HG02840 (cell line): Measurements from ENCODE around the gene BACE1.

Experiments
- ATAC-seq: cut with Tn5 transposase; IDR thresholded peaks from one replicate; pipeline ENCODE4 v1.9.1; 2021; ENCODE audit warnings: mild to moderate bottlenecking, moderate library complexity, moderate number of reproducible peaks; ENCODE audit not compliant: unreplicated experiment, low FRiP score

BACE1 gene

DNA sequence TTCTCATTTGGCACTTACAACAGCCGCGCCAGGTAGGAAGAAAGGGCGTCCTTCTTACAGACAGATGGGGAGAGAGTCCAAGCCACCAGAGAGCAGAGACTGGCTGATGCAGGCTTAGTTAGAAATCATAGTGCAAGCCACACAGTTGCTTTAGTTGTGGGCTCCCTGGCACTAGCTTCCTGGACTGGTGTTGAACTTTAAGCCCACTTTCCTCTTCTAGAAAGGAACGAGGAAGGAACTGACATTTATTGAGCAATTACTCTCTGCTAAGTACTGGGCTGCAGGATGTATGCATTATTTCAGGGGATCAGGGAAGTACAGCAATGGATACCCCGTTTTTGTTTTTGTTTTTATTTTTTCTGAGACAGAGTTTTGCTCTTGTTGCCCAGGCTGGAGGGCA lies 3.0 kb downstream of the BACE1 start:
- no peak for ATAC-seq

DNA sequence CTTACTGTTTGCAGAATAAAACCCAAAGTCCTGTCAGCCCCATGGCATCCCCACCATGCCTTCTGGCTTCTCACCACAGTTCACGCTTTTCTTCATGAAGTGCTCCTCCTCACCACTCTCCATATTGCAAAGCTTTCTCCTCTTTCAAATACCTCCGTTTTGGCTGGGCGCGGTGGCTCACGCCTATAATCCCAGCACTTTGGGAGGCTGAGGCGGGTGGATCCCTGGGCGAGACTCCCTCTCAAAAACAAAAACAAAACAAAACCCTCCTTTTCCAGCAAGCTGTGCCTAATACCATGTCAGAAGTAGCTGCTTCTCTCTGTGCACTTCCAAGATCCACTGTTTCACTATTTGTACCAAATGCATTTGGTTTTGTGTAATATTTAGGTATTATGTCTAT lies 6.7 kb downstream of the BACE1 start:
- no peak for ATAC-seq

DNA sequence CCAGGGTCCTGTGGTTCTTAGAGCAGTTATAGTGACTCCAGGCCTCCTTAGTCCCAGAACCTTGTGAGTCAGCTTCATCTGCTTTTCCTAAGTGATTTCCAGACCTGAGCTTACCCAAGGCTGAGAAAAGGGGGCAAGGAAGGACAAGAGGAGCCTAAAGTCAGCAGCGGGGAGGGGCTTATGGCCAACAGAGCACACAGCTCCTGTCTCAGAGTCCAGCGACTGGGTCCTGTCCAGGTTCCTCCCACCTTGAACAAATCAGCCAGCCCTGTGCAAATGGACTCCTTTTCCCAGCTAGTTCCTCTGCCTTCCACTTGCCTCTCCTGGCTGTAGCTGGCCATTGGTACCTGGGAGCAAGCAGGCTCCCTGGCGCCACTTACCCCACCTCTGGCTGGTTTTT lies 10.9 kb downstream of the BACE1 start:
- no peak for ATAC-seq

DNA sequence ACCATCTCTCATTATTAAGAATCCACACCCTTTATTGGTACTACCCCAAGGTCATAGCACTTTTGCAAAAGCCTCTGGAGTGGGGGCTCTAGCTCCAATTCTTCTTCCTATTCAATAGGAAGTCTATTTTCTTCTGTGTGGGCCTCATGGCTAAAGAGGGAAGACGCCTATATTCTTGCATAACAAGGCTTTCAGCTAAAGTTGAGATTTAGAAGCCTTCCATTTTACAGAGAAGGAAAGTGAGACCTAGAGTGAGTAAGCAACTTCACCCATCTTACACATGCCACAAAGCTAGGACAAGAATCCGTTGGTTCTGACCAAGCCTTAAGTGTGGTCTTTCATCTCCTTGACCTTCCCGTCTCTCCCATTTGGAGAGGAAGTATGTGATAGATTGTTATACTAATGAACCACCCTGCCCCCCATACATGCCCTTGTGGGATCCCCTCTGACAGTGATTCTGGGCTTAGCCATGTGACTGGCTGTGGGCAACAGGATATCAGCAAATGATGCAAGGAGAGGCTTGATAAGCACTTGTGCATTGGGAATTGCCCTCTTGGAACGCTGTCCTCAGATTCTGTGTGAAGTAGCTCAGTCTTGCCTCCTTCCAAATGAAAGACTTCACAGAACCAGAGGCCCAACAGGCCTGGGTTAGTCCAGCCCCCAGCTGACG lies 12.3 kb downstream of the BACE1 start:
- no peak for ATAC-seq

DNA sequence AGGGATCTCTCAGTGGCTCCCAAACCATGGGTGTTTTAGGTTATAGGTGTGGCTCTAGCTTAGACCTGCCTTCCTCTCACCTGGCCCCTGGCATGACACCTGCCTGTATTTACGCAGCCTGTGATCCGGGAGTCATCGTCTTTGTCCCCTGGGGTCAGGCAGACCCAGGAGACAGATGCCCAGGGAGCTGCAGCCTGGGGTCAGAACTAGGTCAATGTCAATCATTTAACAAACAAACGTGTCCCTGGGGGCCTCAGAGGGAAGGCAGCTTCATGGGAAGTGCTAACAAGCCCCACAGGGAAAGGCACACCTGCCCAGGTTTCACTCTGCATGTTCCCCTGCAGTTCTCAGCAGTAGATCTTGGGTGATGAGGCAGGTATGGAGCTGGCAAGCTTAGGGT lies 13.0 kb downstream of the BACE1 start:
- ATAC-seq: no peak

DNA sequence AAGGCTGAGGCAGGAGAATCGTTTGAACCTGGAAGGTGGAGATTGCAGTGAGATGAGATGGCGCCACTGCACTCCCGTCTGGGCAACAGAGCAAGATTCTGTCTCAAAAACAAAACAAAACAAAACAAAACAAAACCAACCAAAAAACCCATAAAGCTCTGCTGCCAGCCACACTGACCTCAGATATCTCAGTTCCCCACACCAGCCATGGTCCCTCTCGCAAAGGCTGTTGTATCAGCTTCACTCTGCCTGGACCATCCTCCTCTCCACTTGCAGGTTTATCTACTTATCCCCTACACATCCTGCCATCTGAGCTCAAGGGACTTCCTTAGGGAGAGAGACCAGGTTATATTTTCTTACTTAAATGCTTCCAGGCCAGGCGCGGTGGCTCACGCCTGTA lies 13.8 kb downstream of the BACE1 start:
- no peak for ATAC-seq

- ATAC-seq: no peak
Observed at GRCh38 chr11:117300773-117301172, 15.3 kb downstream of the BACE1 start.

- no peak for ATAC-seq
Observed at GRCh38 chr11:117300283-117300663, 15.8 kb downstream of the BACE1 start.

GRCh38 chr11:117299351-117300282 lies 16.4 kb downstream of the BACE1 start:
- ATAC-seq: no peak

GRCh38 chr11:117298195-117298594 lies 17.9 kb downstream of the BACE1 start:
- no peak for ATAC-seq

- ATAC-seq: no peak
Observed at GRCh38 chr11:117296881-117297280, 19.2 kb downstream of the BACE1 start.

GRCh38 chr11:117295438-117296137 lies 20.5 kb downstream of the BACE1 start:
- ATAC-seq: no peak

GRCh38 chr11:117292616-117293015 lies 23.4 kb downstream of the BACE1 start:
- no peak for ATAC-seq

DNA sequence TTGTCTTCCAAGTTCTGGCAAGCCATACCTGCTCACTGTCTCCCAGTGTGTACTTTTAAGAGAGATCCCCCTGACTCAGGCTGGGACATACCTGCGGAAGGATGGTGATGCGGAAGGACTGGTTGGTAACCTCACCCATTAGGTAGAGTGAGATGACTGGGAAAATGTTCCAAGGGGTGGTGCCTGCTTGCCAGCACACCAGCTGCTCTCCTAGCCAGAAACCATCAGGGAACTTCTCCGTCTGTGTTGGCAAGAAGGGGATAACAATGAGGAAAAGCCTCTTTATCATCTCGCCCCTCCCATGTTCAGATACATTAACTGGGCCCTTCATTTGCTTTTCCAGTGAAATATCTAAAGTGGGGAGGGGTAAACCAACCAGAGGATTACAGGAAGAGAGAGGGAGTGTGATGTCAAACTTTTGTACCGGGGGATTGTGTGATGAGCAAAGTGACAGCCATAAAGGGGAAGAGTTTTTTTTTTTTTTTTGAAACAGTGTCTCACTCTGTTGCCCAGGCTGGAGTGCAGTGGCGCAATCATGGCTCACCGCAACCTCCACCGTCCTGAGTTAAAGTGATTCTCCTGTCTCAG lies 25.2 kb downstream of the BACE1 start, which contains the start of gene BACE1-AS:
Gene BACE1-AS (plus strand): TSS at position 538 of the 588 bp plus-strand sequence.
- ATAC-seq: no peak

GRCh38 chr11:117289795-117290194 lies 26.3 kb downstream of the BACE1 start:
- ATAC-seq: no peak

DNA sequence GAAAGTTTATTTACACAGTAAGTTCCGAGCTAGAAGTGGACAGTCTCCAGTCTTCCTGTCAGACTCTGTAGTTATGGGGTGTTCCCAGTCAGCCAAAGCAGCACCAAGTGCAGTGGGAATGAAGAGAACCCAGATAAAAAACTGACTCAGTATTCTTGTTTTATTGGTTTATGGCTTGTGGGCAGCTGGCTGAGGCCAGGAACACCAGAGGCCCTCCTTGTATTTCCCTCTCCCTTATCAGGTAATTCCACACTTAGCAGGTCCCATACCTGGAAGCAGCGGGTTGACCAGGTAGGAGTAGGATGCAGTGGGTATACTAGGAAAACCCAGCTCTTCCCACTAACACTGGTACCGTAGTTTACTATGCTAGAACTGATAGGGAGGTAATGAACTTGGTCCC lies 28.4 kb downstream of the BACE1 start:
- no peak for ATAC-seq

- ATAC-seq: no peak
Observed at GRCh38 chr11:117286588-117286987, 29.5 kb downstream of the BACE1 start.

DNA sequence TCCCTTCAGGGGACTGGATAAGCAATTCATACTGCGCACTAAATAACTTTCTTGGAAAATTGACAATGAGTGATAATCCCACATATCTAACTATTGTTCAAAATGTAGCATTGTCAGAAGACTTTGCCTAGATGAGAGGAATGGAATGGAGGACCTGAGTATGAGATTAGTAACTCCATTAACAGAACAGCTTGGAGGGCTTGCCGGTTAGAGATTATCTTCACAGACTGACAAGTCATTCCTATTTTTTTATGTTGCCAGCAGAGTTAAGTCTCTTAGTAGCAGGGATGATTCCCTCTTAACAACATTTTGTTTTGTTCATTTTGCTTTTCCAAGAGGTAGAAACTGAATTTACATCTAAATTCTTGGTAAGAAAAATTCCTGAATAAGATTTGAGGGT lies 32.0 kb downstream of the BACE1 start:
- no peak for ATAC-seq

DNA sequence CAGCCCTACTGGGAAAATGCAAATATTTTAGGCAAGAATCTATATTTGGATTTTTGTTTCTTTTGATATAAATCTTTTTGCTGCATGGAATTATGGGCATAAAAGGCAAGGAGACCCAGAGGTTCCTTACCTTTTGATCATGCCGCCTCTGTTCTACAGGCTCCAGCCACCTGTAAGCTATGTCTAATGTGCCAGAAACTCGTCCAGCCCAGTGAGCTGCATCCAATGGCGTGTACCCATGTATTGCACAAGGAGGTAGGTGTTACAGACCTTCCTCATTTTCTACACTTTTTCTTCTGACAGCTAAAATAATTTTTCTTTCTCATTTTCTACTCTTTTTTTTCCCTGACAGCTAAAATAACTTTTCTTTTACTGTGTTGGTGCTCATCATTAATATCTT lies 33.1 kb downstream of the BACE1 start:
- ATAC-seq: no peak

DNA sequence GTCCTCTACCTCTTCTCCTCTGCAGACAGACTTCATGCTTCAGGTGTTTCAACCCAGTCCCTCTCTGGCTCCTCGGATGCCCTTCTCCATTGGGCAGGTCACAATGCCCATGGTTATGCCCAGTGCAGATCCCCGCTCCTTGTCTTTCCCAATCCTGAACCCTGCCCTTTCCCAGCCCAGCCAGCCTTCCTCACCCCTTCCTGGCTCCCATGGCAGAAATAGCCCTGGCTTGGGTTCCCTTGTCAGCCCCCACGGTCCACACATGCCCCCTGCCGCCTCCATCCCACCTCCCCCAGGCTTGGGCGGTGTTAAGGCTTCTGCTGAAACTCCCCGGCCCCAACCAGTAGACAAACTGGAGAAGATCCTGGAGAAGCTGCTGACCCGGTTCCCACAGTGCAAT lies 34.2 kb downstream of the BACE1 start:
- ATAC-seq: no peak

DNA sequence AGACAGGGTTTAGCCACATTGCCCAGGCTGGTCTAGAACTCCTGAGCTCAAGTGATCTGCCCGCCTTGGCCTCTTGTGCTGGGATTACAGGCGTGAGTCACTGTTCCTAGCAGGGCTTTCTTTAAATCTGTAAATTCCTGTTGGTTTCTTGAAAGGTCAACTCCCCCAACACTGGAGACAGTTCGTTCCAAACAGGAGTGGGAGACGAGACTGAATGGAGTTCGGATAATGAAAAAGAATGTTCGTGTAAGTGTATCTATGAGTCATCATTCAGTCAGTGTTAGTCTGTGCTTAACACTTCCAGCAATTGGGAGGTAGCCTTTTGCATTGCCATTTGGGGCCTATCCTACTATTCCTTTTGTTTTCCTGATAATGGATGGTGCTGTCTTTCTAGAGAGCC lies 34.9 kb downstream of the BACE1 start:
- ATAC-seq: no peak
